WERI-Rb-1 (cell line): ENCODE data around the gene LRIT2.

Experiments
- DNase-seq: peaks from one replicate; pipeline ENCODE4 v3.0.0-alpha.2; 2020
- H3K27ac ChIP-seq: fragments of 250-450 bp; sonication (Bioruptor Pico); 2 replicates; pipeline ENCODE4 v1.5.1; 2020; ENCODE audit warnings: mild to moderate bottlenecking, moderate library complexity
- H3K27me3 ChIP-seq: fragments of 250-450 bp; sonication (Bioruptor Pico); 2 replicates; pipeline ENCODE4 v1.5.1; 2021; ENCODE audit warnings: mild to moderate bottlenecking, low read depth, moderate library complexity; ENCODE audit not compliant: insufficient read depth, severe bottlenecking
- H3K36me3 ChIP-seq: fragments of 250-450 bp; sonication (Bioruptor Pico); 2 replicates; pipeline ENCODE4 v1.5.1; 2020; ENCODE audit warnings: mild to moderate bottlenecking, moderate library complexity
- H3K4me3 ChIP-seq: 2 replicates; pipeline ENCODE4 v1.5.1; 2011; ENCODE audit warnings: low read depth, mild to moderate bottlenecking, control low read depth, low read length
- H3K9me3 ChIP-seq: fragments of 250-450 bp; sonication (Bioruptor Pico); 2 replicates; pipeline ENCODE4 v1.5.1; 2021; ENCODE audit warnings: mild to moderate bottlenecking, moderate library complexity; ENCODE audit not compliant: severe bottlenecking
- CTCF ChIP-seq: IDR thresholded peaks from 2 replicates; pipeline ENCODE4 v1.5.1; 2011; ENCODE audit warnings: low read depth, mild to moderate bottlenecking, control low read depth, inconsistent platforms, low read length

LRIT2 gene

DNA sequence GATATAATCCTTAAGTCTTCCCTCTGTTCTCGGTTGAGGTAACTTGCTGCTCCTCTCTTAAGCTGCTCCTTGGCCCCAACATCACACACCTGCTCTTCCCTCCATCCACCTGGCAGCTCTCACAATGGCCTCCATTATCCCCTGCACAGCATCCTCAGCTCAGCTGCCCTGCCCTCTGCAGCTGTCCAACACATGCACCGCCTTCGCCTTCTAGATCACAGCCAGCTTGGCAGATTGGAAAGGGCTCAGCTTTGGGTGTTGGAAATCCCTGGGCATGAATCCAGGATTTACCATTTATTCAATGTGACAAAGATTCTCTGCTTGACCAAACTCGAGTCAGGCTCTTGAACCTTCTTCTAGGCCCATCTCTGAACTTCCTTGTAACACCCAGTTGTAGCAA, 40.1 kb upstream of the LRIT2 start:
- no peak for DNase-seq
- TF ChIP-seq CTCF, result no peak
- Histone ChIP-seq H3K9me3 (no peaks in the 10 kb centered on the region), H3K36me3 (no peaks in the 10 kb centered on the region), H3K27me3 (no peaks in the 10 kb centered on the region), H3K4me3 (no peak overlapping the region), H3K27ac (no peak overlapping the region)

GRCh38 chr10:84264611-84265141, 39.3 kb upstream of the LRIT2 start:
- no peaks in the 10 kb centered on the region for H3K36me3 ChIP-seq

GRCh38 chr10:84263716-84264115, 38.4 kb upstream of the LRIT2 start:
- Histone ChIP-seq H3K27ac (no peak overlapping the region), H3K27me3 (no peaks in the 10 kb centered on the region), H3K36me3 (no peaks in the 10 kb centered on the region), H3K9me3 (no peaks in the 10 kb centered on the region), H3K4me3 (no peak overlapping the region)
- TF ChIP-seq CTCF, result no peak
- DNase-seq, result no peak

More at GRCh38 chr10:84264611-84265141, 39.3 kb upstream of the LRIT2 start:
- TF ChIP-seq CTCF, result peak; percentile 98
- no peaks in the 10 kb centered on the region for H3K9me3 ChIP-seq
- no peaks in the 10 kb centered on the region for H3K27me3 ChIP-seq
- DNase-seq, result peak; percentile 76
- H3K27ac ChIP-seq, result no peak overlapping the region
- H3K4me3 ChIP-seq, result no peak overlapping the region

DNA sequence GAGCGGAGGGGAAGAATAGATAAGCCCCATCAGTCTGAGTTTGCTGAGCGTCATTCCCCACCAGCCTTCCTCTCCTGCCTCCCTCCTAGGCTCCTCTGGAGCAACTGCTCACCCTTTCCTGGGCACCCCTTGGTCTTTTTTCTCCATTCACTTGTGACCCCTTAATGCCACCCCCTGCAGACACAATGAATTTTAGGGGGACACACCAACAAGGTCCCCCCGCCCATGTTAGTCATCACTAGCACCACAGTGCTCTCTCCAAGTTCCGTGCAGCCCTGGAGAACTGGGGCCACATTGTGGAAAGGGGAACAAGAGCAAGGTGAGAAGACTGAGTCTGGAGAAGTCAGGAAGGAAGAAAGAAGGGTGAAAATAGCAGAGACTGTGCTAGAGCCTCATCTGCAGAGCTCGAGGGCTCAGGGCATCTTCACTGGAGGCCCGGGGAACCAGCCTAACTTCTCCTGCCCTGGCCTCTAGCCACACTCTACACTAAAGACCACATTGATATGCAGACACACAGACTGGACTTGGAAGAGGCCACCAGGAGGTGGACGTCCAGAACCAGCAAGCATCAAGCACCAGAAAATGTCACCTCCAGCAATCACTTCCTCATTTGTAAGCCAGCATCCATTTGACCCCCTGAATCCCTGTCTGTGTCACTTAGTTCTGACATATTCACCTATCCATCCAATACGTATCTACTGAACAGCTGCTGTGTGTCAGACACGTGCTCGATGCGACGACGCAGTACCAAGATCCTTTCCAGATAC, 37.0 kb upstream of the LRIT2 start:
- Histone ChIP-seq H3K4me3 (no peak overlapping the region), H3K27me3 (no peaks in the 10 kb centered on the region), H3K36me3 (no peaks in the 10 kb centered on the region), H3K9me3 (no peaks in the 10 kb centered on the region), H3K27ac (no peak overlapping the region)
- TF ChIP-seq CTCF, result no peak
- DNase-seq, result no peak

- Histone ChIP-seq H3K27ac (no peak overlapping the region), H3K9me3 (no peaks in the 10 kb centered on the region), H3K36me3 (no peaks in the 10 kb centered on the region), H3K4me3 (no peak overlapping the region), H3K27me3 (no peaks in the 10 kb centered on the region)
- DNase-seq, result no peak
- no peak for TF ChIP-seq CTCF
These were observed 36.0 kb upstream of the LRIT2 start for GRCh38 chr10:84261236-84261915.
